ENCODE measurements around the gene EHD3.

The EHD3 gene

DNA sequence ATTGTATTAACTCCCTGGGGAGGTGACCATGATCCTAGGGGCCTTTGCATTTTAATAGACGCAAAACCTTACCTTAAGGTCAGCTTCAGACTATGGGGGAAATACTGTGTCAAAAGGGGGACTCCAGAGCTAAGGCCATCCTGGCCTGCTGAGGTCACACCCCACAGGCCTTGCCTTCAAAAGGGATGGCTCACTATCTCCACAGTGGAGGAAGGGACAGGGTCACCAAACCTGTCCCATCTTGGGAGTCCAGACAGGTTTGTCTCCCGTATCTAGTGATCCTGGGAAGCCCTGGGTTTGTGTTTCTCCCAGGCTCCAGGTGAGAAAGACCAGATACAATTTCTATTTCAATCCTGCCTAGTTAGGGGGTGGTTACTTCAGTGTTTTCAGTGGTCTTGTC is 41.6 kb upstream of the EHD3 start:
- H3K4me3 ChIP-seq (ENCODE audit: low read depth, low read length), result no peak overlapping the region
- TF ChIP-seq CTCF (IDR thresholded peaks at IDR 0.05; ENCODE audit: low read depth, low read length), result no peak
- in situ Hi-C loops (cut with HindIII; ENCODE audit: low sequenced_read_pairs), result no loop called here
- DNase-seq (ENCODE audit: low read depth, low spot score), result no peak

DNA sequence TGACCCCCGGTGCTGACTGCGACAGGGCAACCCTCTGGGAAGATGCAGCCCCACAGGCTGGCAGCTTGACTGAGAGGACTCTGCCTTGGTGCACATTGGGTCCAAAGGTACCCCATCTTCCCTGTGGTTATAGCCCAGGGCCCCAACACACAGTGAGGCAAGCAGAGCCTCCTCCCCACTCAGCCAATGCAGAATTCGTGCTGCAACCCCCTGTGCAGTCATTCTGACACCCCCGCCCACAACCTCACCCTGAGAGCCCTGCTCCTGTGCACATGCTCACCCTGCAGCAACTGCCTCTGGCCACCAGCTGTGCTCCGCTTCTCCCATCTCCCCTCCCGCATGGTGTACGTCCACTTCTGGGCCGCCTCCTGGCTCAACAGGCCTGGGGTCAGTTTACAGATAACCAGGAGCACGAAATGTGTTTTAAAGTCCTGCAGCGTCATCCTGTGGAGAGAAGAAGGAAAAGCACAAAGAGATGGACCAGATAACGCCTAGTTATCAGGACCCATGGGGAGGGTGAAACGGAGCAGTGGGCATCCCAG is 41.0 kb upstream of the EHD3 start:
- no peak for TF ChIP-seq CTCF (IDR thresholded peaks at IDR 0.05; ENCODE audit: low read depth, low read length)
- in situ Hi-C loops (cut with HindIII; ENCODE audit: low sequenced_read_pairs), result no loop called here
- DNase-seq (ENCODE audit: low read depth, low spot score), result no peak
- H3K4me3 ChIP-seq (ENCODE audit: low read depth, low read length), result no peak overlapping the region

GRCh38 chr2:31193806-31194205 is 40.1 kb upstream of the EHD3 start:
- no peak for TF ChIP-seq CTCF (IDR thresholded peaks at IDR 0.05; ENCODE audit: low read depth, low read length)
- in situ Hi-C loops (cut with HindIII; ENCODE audit: low sequenced_read_pairs), result no loop called here
- DNase-seq (ENCODE audit: low read depth, low spot score), result no peak
- no peak overlapping the region for H3K4me3 ChIP-seq (ENCODE audit: low read depth, low read length)

GRCh38 chr2:31196622-31197021 is 37.3 kb upstream of the EHD3 start:
- in situ Hi-C loops (cut with HindIII; ENCODE audit: low sequenced_read_pairs), result no loop called here
- no peak for DNase-seq (ENCODE audit: low read depth, low spot score)
- TF ChIP-seq CTCF (IDR thresholded peaks at IDR 0.05; ENCODE audit: low read depth, low read length), result no peak
- no peak overlapping the region for H3K4me3 ChIP-seq (ENCODE audit: low read depth, low read length)

DNA sequence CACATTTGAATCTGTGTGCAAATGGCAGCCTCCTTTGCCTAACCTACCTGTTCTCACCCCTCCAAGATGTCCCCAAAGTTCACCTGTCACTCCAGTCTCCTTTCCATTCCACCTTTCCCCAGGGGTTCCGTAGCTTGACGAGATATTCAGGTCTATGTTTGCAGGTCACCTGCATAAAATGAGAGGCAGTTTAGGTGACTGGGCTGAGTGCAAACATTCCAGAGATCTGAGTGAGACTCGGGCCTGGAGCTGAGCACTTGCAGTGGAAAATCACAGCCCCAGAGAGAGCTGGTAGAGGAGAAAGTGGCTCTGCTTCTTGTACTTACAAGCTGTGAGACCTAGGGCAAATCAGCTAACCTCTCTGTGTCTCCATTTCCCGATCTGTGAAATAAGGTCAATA is 36.8 kb upstream of the EHD3 start:
- TF ChIP-seq CTCF (IDR thresholded peaks at IDR 0.05; ENCODE audit: low read depth, low read length), result no peak
- no peak overlapping the region for H3K4me3 ChIP-seq (ENCODE audit: low read depth, low read length)
- in situ Hi-C loops (cut with HindIII; ENCODE audit: low sequenced_read_pairs), result no loop called here
- no peak for DNase-seq (ENCODE audit: low read depth, low spot score)

GRCh38 chr2:31197669-31198068 is 36.3 kb upstream of the EHD3 start:
- no peak overlapping the region for H3K4me3 ChIP-seq (ENCODE audit: low read depth, low read length)
- no peak for TF ChIP-seq CTCF (IDR thresholded peaks at IDR 0.05; ENCODE audit: low read depth, low read length)
- in situ Hi-C loops (cut with HindIII; ENCODE audit: low sequenced_read_pairs), result no loop called here
- no peak for DNase-seq (ENCODE audit: low read depth, low spot score)

DNA sequence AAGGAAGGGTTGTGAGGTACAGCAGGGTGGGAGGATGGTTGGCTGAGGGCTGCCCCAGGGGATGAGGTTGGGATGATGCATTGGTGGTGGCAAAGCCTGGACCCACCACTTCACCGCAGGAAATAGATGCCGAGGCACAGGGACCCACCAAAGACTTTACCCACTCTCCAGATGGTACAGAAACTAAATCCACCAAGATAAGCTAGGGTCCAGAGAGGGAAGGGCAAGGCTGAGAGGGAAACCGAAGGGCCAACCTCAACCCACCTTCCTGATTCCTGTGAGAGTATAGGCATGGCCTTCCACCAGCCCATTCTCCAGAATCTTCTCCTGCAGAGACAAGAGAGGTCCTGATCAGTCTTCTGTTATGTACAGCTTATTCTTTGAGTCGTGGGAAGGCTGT is 34.7 kb upstream of the EHD3 start:
- no peak for TF ChIP-seq CTCF (IDR thresholded peaks at IDR 0.05; ENCODE audit: low read depth, low read length)
- DNase-seq (ENCODE audit: low read depth, low spot score), result no peak
- no peak overlapping the region for H3K4me3 ChIP-seq (ENCODE audit: low read depth, low read length)
- in situ Hi-C loops (cut with HindIII; ENCODE audit: low sequenced_read_pairs), result no loop called here

All from astrocyte of the spinal cord (primary cell).